HuH-7.5 (cell line): ENCODE results near the gene KANK4.

Experiments
- DNase-seq: peaks from one replicate; pipeline ENCODE4 v3.0.0; 2011; ENCODE audit warnings: low spot score

Gene KANK4

DNA sequence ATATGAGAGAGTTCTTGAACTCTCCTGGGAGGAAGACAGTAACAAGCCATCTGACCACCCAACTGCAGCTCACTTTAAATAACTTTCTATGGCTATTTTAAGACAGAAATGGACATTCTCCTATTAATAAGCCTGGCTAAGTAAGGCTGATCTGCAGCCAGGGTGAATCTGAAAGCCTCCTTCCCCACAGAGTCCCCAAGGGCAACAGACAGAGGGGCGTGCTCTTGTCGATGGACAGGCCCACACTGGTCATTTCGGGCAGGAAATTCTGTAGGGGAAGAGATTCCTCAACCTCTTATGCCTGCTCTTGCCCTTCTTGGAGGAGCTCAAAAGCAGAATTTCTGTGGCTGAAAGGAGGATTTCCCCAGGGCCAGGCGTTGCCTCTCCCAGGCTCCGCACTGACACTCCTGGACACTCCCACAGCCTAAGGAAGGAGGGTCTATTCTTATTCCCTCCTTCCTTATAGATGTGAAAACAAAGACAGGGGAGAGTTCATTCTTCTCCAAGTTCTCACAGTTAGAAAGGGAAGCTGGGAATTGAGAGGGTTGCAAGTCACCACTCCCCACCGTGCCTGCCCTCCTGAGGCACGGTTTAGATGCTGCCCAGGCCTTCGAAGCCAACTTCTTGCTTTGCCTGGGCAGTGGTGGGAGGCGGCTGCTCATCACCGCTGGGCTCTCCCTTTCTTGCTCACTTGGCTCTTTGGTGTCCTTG lies 17.9 kb upstream of the KANK4 start:
- DNase-seq, result no peak

DNA sequence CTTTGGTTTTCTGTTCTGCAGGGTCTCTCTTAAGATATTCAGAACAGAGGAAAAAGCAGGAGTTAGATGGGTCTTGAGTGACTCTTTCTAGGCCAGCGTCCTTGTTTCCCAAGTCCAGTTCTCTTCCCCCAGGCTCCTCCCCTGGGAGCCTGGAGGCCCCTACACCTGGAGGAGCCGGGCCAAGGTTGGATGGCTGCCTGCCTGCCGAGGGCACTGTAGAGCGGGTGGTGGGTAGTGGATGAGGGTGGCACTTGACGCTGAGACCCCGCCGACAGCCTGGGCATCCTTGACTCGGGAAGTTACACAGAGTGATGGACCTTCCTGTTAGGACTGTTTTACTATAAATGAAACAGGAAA lies 17.4 kb upstream of the KANK4 start:
- DNase-seq, result no peak

DNA sequence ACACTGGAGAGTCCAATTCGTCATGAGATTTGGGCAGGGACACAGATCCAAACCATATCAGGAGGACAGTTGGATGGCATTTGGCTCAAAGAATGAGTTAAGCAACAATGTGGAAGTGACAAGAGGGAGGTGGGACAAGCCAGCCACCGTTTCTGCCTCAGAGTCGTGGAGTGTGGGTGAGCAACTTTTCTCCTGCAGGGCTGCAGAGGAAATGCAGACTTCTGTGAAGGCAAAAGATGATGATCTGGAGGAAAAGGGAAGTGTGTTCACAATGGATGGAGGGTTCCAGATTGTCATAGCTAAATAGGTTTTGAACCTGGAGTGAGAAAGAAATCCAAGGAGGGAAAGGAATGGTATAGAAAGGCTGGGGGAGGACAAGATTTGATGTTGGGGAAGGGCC lies 16.4 kb upstream of the KANK4 start:
- no peak for DNase-seq

DNA sequence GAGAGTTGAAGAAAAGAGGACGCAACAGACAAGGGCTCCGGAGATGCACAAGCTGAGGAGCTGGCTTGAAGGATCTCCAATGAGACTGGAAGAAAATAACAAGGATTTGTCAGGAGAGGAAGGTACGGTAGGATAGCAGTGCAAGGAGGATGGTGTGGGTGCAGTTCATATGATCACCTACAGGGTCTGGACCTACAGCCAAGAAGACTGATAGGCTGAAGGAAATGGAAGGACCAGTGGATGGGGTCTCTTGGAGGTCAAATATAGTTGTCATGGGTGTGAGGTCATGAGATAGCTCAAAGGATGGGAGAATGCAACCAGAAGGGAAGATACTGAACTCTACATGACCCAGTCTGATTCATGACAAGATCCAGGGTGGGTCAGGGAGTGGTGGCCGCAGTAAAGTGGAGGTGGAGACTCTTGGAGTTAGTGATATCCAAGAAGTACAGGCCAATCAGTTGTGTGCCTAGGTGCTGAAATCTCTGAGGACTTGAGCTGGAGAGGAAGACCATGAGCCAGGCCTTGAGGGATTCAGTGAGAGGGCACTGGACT lies 15.3 kb upstream of the KANK4 start:
- DNase-seq, result no peak

DNA sequence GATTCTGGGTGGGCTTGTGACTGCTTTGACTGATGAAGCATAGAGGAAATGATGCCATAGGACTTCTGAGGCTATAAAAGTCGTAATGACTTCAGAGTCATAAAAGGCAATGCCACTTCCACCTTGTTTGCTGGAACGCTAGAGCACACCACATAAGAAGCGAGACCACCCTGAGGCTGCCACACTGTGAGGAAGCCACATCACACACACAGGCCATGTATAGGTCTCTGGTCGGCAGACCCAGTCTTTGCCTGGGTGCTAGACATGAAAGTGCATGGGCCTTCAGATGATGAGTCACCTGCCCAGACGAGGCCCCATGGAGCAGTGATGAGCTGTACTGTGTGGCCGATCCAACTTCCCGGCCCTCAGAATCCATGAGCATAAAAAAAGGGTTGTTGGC lies 14.2 kb upstream of the KANK4 start:
- DNase-seq, result no peak

DNA sequence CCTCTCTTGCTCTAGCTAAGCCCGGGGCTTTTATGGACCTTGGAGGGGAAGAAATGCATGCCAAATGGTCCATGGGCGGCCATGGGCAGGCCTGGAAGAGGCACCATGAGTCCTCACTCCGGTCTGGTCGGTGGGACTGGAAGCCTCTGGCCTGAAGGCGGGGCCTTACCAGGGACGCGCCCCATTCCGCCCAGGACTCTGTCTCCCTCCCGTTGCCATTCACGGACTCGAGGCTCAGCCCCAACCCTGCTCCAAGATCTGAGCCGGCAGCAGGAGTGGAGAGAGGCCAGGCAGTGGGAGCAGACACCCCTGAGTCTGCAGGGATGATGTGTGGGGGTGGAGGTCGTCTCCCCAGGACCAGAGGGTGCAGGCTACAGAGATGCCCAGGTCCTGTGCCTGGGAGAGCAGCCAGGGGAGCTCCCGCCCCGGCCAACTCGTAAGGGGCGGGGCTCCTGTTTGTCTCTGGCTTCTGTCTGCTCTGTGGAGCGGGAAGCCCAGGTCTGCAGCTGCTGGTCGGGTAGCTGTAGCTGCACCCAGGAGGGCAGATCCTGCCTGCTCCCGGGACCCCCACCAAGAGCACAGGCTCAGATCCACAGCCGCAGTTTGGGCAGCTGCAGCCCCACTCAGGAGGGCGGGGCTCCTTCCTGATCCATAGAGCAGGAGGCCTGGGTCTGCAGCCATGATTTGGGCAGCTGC lies 8.3 kb upstream of the KANK4 start:
- no peak for DNase-seq

DNA sequence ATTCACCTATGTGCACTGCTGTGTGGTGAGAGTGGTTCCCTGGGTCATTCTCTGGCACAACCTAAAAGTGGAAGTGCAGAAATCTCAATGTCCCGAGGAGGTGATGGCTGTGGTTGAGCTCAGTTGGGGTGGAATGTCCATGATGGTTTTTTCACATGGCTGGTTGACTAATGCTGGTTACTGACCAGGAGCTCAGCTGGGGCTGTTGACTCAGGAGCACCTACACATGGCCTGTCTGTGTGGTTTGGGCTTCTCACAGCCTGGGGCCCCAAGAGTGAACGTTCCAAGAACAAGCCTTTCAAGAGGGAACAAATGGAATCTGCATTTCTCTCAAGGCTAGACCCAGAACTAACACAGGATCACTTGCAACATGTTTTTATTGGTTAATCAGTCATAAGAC lies 6.4 kb upstream of the KANK4 start:
- DNase-seq, result no peak

DNA sequence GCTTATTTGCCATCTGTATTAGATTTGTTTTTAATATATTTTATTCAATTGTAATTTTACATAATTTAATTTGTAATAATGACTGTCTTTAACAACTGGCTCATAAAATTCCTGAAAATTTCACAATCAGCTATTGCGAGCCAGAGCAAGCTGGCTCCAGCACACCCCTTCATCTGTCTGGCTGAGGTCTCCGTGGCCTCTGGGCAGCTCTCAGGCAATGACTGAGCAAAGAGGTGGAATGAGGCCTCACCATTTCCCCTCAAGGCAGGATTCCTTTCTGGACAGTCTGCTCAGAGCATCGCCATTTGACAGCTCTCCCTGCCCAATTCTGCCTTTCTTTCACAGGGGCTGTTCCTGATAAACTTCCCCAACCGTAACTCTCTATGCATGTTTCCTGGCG lies 5.8 kb upstream of the KANK4 start:
- no peak for DNase-seq

DNA sequence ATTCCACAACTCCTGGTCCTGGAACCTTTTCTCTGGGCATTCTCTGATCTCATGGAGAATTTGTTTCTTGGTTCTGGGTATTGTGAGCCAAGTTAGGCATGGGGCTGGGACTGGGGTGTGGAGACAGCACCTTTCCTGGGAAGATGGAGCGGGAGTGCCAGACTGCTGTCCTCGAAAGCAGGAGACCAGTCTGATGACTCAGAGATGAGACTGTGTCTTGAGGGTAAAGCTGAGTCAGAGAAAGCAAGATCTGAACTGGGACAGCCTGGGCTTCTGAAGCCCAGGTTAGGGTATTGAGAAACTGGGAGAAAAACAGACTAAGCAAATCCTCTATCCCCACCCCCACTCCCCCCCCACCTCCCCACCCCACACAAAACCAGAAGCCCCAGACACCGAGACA lies 2.2 kb upstream of the KANK4 start:
- DNase-seq, result no peak

DNA sequence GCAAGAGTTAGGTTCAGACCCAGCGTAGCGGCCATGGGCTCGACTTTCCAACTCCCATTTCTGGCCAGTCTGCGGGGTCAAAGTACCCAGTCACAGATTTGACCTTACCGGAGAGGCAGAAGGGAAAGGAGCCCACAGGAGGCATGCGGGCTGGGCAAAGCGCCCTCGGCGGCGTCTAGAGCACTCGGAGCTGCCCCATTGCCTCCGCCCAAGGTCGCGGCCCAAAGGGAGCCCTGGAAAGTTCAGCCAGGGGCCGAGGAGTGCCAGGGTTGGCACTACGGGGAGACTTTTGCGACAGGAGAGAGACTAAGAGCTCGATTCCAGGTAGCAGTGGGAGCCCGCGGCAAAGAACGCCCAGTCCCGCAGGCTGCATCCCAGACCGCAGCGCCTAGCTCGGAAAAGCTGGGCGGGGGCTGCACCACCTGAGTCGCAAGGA lies 896 bp downstream of the KANK4 start:
- DNase-seq, result no peak

DNA sequence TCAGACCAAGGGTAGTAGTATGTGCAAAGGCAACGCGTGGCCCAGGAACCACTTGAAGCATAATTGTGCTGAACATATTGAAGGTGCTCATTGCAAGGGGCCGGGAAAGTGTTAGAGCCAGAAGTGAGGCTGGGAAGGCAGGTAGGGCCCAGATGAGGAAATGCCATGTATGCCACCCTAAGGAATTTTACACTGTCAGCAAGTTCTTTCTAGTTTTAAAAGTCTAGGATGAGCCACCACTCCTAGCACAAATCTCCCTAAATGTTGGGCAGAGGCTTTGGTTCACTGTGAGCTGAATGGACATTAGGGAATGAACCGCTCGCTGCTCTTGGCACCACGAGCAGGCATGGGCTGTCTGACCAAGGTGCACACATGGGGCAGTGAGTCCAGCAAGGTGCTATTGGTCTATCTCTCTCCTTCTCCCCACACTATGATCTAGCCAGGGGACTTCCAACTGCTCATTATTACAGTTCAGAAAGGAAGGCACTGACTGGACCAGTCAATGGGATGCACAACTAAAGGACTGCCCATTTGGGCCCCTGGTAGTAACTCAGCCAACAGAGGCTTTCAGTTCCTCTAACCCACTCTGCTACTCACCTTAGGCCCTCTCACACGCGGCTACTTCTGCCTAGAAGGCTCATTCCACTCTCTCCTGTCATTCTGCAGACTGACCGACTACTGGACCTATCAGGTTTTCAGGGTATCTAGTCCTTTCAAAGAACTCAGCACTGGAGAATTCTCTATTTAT lies 2.0 kb downstream of the KANK4 start:
- DNase-seq, result no peak

DNA sequence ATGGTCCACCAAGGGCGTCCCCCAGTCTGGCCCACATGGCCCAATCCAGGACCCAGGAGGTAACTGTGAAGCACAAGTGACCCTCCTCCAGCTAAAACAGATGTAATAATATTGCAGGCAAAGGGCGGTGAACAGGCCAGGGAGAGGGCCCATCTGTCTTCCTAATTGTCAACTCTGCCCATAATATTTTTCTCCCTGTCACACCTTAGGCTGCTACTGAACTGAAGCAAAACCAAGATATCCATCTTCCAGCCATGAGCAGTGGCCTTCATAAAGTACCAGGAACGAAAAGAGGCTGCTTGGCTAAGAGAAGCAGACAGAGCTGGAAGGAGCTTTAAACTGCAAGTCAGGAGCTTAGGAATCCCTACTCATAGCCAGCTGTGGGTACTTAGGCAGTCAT lies 3.1 kb downstream of the KANK4 start:
- DNase-seq, result no peak

DNA sequence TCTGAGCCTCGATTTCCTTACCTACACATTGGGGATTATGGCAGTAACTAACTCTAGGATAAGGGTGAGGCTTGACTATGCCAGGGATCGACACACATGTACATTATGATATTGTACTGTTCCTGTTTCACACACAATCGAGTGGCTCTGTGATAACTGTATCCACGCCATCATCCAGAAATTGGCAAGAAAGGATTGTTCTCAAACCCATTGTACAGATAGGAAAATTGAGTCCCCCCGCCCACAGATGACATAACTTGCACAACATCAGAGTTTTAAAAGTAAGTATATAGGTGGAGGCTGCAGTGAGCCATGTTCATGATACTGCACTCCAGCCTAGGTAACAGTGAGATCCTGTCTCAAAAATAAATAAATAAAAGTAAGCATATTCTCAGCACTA lies 3.8 kb downstream of the KANK4 start:
- DNase-seq, result no peak

DNA sequence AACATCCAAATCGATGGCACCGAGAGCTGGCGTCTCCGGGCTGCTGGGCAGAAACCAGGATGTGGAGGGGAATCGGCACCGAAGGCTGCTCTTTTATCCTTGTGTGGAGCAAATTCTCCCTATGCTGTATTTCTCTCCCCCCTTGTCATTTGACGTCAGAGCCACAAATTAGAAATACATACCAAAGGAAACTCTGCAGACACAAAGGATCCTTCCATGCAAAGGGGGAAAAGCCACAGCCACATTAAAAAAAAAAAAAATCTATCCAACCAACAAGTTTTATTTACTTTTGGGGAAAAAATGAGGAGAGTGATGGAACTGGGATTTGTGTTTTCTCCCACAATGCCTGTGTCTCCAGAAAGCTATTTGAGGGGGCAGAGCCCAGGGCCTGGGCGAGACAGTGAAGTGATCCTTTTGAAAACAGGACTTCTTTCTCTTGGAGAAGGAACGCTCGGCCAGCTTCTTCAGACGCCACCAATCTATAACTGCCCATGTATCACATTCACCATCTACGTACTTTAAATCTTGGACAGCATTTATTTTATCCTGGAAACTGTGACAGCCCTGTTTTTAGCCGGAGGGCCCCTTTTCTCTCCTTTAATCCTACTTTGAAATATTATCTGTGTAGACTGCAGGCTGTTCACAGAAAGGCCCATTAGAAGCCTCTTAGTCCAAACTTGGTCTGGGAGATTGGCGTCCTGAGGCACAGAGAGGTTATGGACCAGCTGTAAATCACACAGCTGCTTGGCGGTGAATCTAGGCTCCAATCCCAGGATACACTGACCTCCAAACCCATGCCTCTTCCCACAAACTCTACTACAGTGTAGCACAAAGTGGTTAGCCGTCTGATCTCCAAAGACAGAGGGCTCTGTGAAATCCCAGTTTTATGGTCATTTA lies 4.5 kb downstream of the KANK4 start:
- DNase-seq, result no peak

DNA sequence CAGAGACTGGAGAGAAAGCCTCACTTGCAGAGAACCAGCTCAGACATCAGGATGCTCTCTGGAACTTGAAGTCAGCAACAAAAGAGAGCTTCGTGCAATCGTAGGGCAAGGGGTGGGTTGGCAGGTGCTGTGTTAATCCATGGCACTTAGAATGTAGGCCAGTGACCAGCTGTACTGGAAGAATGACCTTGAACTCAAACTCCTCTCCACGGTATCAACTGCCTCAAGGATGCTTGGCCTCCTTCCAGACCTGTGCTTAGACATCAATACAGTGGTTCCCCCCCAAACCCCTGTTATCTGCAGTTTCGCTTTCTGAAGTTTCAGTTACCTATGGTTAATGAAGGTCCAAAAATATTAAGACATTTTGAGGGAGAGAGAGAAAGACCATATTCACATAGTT lies 6.5 kb downstream of the KANK4 start:
- no peak for DNase-seq

DNA sequence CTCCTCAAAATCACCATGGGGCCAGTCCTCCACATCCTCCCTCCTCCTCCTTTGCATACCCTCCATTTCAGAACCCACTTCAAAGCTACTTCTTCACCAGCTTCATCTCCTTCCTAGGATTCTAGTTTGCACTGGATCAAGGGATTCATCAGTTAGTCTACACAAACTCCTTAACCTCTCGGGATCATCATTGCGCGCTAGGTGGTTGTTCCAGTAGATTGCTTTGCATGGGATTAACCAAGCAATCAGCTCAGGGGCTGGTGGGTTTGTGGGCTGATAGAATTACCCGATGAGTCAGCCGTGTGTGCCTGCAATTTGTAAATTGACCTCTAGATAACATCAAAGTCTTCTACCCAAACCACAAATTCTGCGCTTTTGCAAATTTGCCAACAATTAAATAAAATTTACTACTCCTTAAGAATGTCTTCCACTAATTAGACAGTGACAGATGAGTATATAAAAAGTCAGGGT lies 7.7 kb downstream of the KANK4 start:
- DNase-seq, result no peak

DNA sequence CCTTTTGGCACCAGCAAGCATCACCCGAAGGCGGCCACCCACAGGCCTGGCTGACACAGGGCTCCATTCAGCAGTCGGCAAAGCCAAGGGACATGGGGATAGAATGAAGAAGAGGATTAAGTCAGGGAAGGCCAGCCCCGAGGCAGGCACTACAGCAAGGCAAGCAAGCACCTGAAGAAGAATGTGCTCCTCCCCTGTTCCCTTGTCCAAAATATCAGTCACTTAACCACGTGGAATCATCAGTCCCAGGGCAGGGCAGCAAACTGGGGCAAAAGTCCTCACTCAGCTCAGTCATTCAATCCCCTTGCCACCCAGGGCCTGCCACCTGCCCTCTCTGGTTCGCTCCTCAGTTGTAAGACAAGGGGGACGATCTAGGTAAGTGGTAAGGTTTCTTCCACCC lies 9.3 kb downstream of the KANK4 start:
- DNase-seq, result no peak

DNA sequence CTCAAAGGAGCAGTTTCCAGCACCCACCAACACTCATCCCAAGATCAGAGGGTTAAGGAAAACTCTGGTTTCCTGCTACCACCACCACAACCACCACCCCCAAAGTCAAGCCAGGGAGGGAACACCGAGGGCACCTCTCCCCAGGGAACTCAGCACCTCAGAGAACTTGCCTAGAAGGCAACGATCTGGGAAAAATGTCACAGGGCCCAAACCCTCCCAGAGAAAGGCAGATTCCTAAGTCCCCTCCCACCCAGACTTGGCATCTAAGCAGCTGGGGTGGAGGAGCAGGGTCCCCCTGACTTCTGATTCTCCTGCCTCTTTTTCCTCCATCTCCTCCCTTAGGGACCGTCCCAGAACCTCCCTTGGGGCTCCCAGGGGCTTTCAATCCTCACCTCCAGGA lies 10.6 kb downstream of the KANK4 start:
- no peak for DNase-seq

DNA sequence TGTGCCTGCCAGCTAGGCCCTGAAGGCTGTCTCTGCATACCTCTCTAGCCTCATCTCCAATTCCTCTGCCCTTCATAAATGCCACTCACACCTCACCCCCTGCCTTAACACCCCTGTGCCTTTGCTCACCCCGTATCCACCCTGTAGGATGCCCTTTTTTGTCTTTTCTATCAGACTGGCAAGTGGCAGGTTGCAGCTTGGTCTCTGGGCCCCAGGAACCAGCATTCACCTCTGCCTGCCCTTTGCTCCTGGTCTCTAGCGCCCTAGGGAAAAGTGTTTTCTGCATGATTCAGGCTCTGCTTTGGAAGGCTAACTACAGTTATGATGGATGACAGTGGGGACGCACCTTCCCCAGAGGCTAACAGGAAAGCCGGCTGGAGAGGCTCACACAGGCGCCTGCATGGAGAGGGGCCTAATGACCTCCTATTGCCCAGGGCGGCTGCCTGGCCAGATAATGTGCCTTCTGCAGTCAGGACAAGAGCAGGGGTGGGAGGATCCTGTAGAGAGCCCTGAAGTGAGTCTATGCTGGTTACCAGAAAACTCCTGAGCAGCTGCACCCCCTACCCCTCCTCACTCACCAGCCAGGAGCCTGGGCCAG lies 11.2 kb downstream of the KANK4 start:
- no peak for DNase-seq

DNA sequence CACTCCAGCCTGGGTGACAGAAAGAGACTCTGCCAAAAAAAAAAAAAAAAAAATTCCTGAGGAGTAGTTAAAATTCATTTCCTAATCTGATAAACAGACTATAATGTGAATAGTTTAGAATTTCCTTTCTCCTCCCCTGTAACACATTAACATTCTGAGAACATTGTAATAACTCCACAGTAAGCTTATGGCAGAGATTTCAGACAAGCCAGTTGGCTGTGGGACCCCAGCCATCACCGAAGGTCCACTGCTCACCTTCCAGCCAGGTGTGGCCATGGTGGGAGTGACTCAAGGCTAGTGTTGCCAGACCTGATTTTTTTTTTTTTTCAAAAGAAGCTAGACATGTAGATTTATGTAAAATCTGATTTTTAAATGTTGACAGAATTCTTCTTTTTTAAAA lies 11.8 kb downstream of the KANK4 start:
- DNase-seq, result no peak

DNA sequence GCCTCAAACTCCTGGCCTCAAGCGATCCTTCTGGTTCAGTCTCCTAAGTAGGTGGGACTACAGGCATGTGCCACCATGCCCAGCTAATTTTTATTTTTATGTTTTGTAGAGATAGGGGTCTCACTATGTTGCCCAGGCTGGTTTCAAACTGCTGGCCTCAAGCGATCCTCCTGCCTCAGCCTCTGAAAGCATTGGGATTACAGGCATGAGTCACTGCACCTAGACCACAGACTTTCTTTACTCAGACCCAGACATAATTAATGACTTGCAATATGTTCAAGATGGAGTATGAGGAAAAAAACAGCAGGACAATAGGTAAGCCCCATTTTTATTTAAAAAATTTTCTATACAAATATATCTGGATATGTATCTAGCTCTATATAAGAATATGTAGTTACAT lies 13.2 kb downstream of the KANK4 start:
- DNase-seq, result no peak

DNA sequence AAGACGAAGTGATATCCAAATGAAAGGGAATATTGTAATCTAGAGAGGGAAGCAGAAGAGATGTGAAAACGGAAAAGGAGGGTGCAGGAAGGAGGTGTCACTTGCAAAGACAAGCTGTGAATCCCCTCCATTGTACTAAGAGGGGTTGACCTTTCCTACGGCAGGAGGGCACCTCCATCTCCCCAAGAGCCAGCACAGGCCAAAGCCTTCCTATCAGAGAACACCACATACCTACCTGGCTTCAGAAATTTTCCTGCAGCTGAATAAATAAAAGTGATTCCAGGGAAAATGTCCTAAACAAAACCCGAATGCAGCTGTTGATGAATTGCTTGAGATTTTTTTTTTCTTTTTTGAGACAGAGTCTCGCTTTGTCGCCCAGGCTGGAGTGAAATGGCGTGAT lies 14.3 kb downstream of the KANK4 start:
- no peak for DNase-seq
